HepG2 (cell line): Measurements from ENCODE around the gene ZNF22. TPM values are rescaled to one million over a fixed set of nuclear protein-coding genes. Genes with fewer than 3 reads are reported as not detected.

ENCODE experiments used
- GABPB1 ChIP-seq: IDR thresholded peaks from 2 replicates; pipeline ENCODE4 v1.6.1; 2016; ENCODE audit warnings: mild to moderate bottlenecking, missing genetic modification reagents, moderate library complexity, missing compliant biosample characterization
- HNRNPL ChIP-seq: fragments of 200-400 bp; formaldehyde crosslinking; IDR thresholded peaks from 2 replicates; pipeline ENCODE4 v1.6.1; 2017; ENCODE audit warnings: mild to moderate bottlenecking, low read depth, low read length
- MLLT10 ChIP-seq: sonication (generic); formaldehyde crosslinking; IDR thresholded peaks from 2 replicates; pipeline ENCODE4 v1.4.0; 2020; ENCODE audit warnings: missing genetic modification reagents
- TP53 ChIP-seq: sonication (generic); formaldehyde crosslinking; conservative IDR thresholded peaks from 2 replicates; pipeline ENCODE4 v1.4.0; 2020; ENCODE audit warnings: missing genetic modification reagents
- XBP1 ChIP-seq: sonication (generic); formaldehyde crosslinking; IDR thresholded peaks from 2 replicates; pipeline ENCODE4 v1.5.0; 2020; ENCODE audit warnings: missing genetic modification reagents
- ZFYVE20 ChIP-seq: sonication (generic); formaldehyde crosslinking; IDR thresholded peaks from 2 replicates; pipeline ENCODE4 v1.8.0; 2023; ENCODE audit warnings: low read depth, mild to moderate bottlenecking, moderate library complexity, missing genetic modification reagents, borderline replicate concordance
- ZMYM3 ChIP-seq: sonication (generic); formaldehyde crosslinking; IDR thresholded peaks from 2 replicates; pipeline ENCODE4 v1.5.1; 2020; ENCODE audit warnings: mild to moderate bottlenecking, missing genetic modification reagents
- ZNF180 ChIP-seq: sonication (generic); formaldehyde crosslinking; IDR thresholded peaks from 2 replicates; pipeline ENCODE4 v1.4.0; 2020; ENCODE audit warnings: low read depth, missing genetic modification reagents, borderline replicate concordance
- polyA plus RNA-seq, 8 experiments: library from polyadenylated mRNA; depleted of rRNA in 3 of 8; stranded (reverse) in 7 of 8; unstranded in 1 of 8; fragments of >200 nt; fragmentation: Illumina TruSeq in 4 of 8; extraction: Trizol in 4 of 8; gene quantifications; 2 replicates each; pipeline versions ENCODE4 v1.2.1 to v1.2.3, GENCODE V29; 2011 to 2016; ENCODE audit warnings: low read depth in 4 of 8, missing spikeins in 1 of 8, mixed read lengths in 1 of 8; ENCODE audit not compliant: insufficient read depth in 1 of 8
- total RNA-seq, 5 experiments: library from RNA; depleted of rRNA; stranded (reverse); fragments of >200 nt; fragmentation: Illumina TruSeq; extraction: Trizol; gene quantifications; 2 replicates each; pipeline ENCODE4 v1.2.3, GENCODE V29; 2016; ENCODE audit warnings: low read depth in 1 of 5
- TF ChIP-seq, protein P1 (sequence below): sonication (generic); formaldehyde crosslinking; IDR thresholded peaks from 2 replicates; pipeline ENCODE4 v1.4.0; 2020; ENCODE audit warnings: missing genetic modification reagents, borderline replicate concordance
- TF ChIP-seq, protein P2 (sequence below): sonication (generic); formaldehyde crosslinking; IDR thresholded peaks from 2 replicates; pipeline ENCODE4 v1.5.1; 2020; ENCODE audit warnings: mild to moderate bottlenecking, moderate library complexity, missing genetic modification reagents
- TF ChIP-seq, protein P3 (sequence below): sonication (generic); formaldehyde crosslinking; IDR thresholded peaks from 2 replicates; pipeline ENCODE4 v1.4.0; 2020; ENCODE audit warnings: mild to moderate bottlenecking, low read depth, missing genetic modification reagents
- TF ChIP-seq, protein P4 (sequence below): sonication (generic); formaldehyde crosslinking; IDR thresholded peaks from 2 replicates; pipeline ENCODE4 v1.4.0; 2020; ENCODE audit warnings: missing genetic modification reagents
- TF ChIP-seq, protein P5 (sequence below): sonication (generic); formaldehyde crosslinking; IDR thresholded peaks from 2 replicates; pipeline ENCODE4 v1.8.1; 2023; ENCODE audit warnings: mild to moderate bottlenecking, missing genetic modification reagents
- TF ChIP-seq, protein P6 (sequence below): sonication (generic); formaldehyde crosslinking; IDR thresholded peaks from 2 replicates; pipeline ENCODE4 v1.5.0; 2020; ENCODE audit warnings: mild to moderate bottlenecking, missing genetic modification reagents

The ZNF22 gene
- total and polyA plus RNA-seq, 2 of the 13 experiments (the other 11 are each of a cell fraction or from before 2014, with no cell fraction given): 0.40 to 1.3 TPM

DNA sequence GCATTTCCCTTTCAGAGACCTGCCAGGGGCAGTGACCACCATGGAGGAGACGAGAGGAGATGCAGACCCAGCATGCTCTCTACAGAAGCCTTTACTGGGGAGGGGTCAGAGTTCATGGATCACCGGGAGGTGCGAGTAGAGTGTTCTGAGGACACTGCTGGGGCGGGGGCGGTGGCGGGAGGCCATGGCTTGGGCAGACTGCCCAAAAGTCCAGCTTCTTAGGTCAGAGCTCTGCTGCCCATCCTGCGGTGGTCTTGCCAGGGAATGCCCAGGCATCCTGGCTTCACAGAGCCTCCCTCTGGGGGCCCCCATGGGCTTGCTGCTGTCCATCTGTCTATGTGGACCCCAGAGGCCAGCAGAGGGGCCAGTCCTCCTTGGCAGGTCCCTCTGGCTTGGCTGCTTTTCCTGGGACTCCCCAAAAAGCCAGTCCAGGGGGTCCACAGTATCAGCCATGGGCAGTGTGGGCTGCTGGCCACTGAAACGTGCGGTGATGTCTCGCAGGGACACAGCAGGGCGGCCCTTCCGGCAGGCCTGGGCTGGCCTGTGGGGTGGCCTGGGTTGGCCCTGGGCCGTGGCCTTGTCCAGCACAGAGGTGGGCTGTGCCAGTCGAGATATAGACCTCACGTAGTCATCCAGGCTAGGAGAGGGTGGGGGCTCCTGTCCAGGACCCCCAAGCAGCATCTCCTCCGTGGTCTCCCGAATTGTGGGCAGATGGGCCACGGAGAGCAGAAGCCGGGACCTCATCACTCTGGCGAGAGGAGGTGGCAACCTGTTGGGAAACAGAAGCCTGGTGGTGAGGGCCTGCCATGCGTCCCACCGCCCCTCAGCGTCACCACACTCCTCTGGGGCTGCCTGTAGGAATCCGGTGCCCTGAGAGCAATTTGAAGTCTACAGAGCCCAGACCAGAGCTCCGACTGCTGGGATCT is 23.2 kb upstream of the ZNF22 start (continued):
- TF ChIP-seq ZNF180 (CRISPR knock-in tag) (no peak), GABPB1 (peak; percentile 67), ZFYVE20 (CRISPR knock-in tag) (0 out of 2 replicates have a peak, but pooled peaks have one; percentile 46), ZMYM3 (CRISPR knock-in tag) (no peak), MLLT10 (CRISPR knock-in tag) (no peak), TP53 (no peak), XBP1 (CRISPR knock-in tag) (no peak), HNRNPL (peak; percentile 94)
- TF ChIP-seq, protein P1, sequence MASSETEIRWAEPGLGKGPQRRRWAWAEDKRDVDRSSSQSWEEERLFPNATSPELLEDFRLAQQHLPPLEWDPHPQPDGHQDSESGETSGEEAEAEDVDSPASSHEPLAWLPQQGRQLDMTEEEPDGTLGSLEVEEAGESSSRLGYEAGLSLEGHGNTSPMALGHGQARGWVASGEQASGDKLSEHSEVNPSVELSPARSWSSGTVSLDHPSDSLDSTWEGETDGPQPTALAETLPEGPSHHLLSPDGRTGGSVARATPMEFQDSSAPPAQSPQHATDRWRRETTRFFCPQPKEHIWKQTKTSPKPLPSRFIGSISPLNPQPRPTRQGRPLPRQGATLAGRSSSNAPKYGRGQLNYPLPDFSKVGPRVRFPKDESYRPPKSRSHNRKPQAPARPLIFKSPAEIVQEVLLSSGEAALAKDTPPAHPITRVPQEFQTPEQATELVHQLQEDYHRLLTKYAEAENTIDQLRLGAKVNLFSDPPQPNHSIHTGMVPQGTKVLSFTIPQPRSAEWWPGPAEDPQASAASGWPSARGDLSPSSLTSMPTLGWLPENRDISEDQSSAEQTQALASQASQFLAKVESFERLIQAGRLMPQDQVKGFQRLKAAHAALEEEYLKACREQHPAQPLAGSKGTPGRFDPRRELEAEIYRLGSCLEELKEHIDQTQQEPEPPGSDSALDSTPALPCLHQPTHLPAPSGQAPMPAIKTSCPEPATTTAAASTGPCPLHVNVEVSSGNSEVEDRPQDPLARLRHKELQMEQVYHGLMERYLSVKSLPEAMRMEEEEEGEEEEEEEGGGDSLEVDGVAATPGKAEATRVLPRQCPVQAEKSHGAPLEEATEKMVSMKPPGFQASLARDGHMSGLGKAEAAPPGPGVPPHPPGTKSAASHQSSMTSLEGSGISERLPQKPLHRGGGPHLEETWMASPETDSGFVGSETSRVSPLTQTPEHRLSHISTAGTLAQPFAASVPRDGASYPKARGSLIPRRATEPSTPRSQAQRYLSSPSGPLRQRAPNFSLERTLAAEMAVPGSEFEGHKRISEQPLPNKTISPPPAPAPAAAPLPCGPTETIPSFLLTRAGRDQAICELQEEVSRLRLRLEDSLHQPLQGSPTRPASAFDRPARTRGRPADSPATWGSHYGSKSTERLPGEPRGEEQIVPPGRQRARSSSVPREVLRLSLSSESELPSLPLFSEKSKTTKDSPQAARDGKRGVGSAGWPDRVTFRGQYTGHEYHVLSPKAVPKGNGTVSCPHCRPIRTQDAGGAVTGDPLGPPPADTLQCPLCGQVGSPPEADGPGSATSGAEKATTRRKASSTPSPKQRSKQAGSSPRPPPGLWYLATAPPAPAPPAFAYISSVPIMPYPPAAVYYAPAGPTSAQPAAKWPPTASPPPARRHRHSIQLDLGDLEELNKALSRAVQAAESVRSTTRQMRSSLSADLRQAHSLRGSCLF (CRISPR knock-in tag): no peak
- TF ChIP-seq, protein P2, sequence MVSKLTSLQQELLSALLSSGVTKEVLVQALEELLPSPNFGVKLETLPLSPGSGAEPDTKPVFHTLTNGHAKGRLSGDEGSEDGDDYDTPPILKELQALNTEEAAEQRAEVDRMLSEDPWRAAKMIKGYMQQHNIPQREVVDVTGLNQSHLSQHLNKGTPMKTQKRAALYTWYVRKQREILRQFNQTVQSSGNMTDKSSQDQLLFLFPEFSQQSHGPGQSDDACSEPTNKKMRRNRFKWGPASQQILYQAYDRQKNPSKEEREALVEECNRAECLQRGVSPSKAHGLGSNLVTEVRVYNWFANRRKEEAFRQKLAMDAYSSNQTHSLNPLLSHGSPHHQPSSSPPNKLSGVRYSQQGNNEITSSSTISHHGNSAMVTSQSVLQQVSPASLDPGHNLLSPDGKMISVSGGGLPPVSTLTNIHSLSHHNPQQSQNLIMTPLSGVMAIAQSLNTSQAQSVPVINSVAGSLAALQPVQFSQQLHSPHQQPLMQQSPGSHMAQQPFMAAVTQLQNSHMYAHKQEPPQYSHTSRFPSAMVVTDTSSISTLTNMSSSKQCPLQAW (CRISPR knock-in tag): no peak
- TF ChIP-seq, protein P3, sequence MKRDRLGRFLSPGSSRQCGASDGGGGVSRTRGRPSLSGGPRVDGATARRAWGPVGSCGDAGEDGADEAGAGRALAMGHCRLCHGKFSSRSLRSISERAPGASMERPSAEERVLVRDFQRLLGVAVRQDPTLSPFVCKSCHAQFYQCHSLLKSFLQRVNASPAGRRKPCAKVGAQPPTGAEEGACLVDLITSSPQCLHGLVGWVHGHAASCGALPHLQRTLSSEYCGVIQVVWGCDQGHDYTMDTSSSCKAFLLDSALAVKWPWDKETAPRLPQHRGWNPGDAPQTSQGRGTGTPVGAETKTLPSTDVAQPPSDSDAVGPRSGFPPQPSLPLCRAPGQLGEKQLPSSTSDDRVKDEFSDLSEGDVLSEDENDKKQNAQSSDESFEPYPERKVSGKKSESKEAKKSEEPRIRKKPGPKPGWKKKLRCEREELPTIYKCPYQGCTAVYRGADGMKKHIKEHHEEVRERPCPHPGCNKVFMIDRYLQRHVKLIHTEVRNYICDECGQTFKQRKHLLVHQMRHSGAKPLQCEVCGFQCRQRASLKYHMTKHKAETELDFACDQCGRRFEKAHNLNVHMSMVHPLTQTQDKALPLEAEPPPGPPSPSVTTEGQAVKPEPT (CRISPR knock-in tag): no peak; the same call in 1 of the 2 replicates
- TF ChIP-seq, protein P4, sequence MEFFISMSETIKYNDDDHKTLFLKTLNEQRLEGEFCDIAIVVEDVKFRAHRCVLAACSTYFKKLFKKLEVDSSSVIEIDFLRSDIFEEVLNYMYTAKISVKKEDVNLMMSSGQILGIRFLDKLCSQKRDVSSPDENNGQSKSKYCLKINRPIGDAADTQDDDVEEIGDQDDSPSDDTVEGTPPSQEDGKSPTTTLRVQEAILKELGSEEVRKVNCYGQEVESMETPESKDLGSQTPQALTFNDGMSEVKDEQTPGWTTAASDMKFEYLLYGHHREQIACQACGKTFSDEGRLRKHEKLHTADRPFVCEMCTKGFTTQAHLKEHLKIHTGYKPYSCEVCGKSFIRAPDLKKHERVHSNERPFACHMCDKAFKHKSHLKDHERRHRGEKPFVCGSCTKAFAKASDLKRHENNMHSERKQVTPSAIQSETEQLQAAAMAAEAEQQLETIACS (CRISPR knock-in tag): no peak
- TF ChIP-seq, protein P5, sequence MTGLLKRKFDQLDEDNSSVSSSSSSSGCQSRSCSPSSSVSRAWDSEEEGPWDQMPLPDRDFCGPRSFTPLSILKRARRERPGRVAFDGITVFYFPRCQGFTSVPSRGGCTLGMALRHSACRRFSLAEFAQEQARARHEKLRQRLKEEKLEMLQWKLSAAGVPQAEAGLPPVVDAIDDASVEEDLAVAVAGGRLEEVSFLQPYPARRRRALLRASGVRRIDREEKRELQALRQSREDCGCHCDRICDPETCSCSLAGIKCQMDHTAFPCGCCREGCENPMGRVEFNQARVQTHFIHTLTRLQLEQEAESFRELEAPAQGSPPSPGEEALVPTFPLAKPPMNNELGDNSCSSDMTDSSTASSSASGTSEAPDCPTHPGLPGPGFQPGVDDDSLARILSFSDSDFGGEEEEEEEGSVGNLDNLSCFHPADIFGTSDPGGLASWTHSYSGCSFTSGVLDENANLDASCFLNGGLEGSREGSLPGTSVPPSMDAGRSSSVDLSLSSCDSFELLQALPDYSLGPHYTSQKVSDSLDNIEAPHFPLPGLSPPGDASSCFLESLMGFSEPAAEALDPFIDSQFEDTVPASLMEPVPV (CRISPR knock-in tag): peak; percentile 28; the same call in 1 of the 2 replicates
- TF ChIP-seq, protein P6, sequence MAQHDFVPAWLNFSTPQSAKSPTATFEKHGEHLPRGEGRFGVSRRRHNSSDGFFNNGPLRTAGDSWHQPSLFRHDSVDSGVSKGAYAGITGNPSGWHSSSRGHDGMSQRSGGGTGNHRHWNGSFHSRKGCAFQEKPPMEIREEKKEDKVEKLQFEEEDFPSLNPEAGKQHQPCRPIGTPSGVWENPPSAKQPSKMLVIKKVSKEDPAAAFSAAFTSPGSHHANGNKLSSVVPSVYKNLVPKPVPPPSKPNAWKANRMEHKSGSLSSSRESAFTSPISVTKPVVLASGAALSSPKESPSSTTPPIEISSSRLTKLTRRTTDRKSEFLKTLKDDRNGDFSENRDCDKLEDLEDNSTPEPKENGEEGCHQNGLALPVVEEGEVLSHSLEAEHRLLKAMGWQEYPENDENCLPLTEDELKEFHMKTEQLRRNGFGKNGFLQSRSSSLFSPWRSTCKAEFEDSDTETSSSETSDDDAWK: no peak
